ENCODE measurements around the gene ARHGAP31.

- no peak for TF ChIP-seq RAD21 (IDR thresholded peaks at IDR 0.05 in 1 of 2, conservative IDR thresholded peaks at IDR 0.05 in 1 of 2; ENCODE audit: low read depth in 2 of 2, low read length in 2 of 2)
- TF ChIP-seq RFX5 (IDR thresholded peaks at IDR 0.05; ENCODE audit: borderline replicate concordance, low read depth, low read length), result no peak
These were observed 5.3 kb upstream of the ARHGAP31 start for GRCh38 chr3:119288669-119289403.

Measured in H1 (cell line).